H1 (cell line): Measurements from ENCODE around the gene TPPP3. TPM values are rescaled to one million over a fixed set of nuclear protein-coding genes. Genes with fewer than 3 reads are reported as not detected.

Source experiments
- CTCF ChIA-PET: fragments of 300-600 bp; sonication (Branson Sonifier 250); formaldehyde crosslinking; loops from one replicate; lab custom pipeline; 2021; ENCODE audit not compliant: partially characterized antibody; lab: Charles Lee
- POLR2A ChIA-PET: fragments of 300-600 bp; sonication (Branson Sonifier 250); formaldehyde crosslinking; loops from one replicate; lab custom pipeline; 2021; ENCODE audit warnings: inconsistent platforms; ENCODE audit not compliant: partially characterized antibody; lab: Charles Lee
- DNase-seq, 2 experiments: peaks; one replicate each; pipeline versions ENCODE4 v3.0.0 to v3.0.0-alpha.2; 2010 to 2022; ENCODE audit warnings: low spot score in 2 of 2, low read depth in 1 of 2, mixed read lengths in 1 of 2
- FAIRE-seq: peaks from 2 replicates; lab custom pipeline; 2011; peaks lifted over from hg19 to GRCh38; lab: Jason Lieb, UNC
- H2AFZ ChIP-seq: 2 replicates; pipeline ENCODE4 v1.8.1; 2012; ENCODE audit warnings: low read length, inconsistent platforms
- H2AK5ac ChIP-seq: 2 replicates; pipeline ENCODE4 v1.6.1; 2013; ENCODE audit warnings: low read depth, low read length
- H2BK120ac ChIP-seq: replicated peaks from 2 replicates; pipeline ENCODE3; 2013; ENCODE audit warnings: low read depth, low read length, inconsistent platforms
- H2BK12ac ChIP-seq: 2 replicates; pipeline ENCODE4 v1.6.1; 2013; ENCODE audit warnings: low read depth, low read length
- H2BK15ac ChIP-seq: 2 replicates; pipeline ENCODE4 v1.6.1; 2013; ENCODE audit warnings: low read length
- H2BK20ac ChIP-seq: 2 replicates; pipeline ENCODE4 v1.6.1; 2013; ENCODE audit warnings: low read length
- H2BK5ac ChIP-seq: 2 replicates; pipeline ENCODE4 v1.6.1; 2013; ENCODE audit warnings: low read depth, low read length
- H3K14ac ChIP-seq: 2 replicates; pipeline ENCODE4 v1.6.1; 2013; ENCODE audit warnings: inconsistent platforms; ENCODE audit not compliant: insufficient read length
- H3K18ac ChIP-seq: 2 replicates; pipeline ENCODE4 v1.6.1; 2013; ENCODE audit warnings: low read length; ENCODE audit errors: extremely low read depth
- H3K23ac ChIP-seq: 2 replicates; pipeline ENCODE4 v1.6.1; 2013; ENCODE audit warnings: inconsistent platforms; ENCODE audit not compliant: insufficient read length
- H3K23me2 ChIP-seq: 2 replicates; pipeline ENCODE4 v1.6.1; 2013; ENCODE audit warnings: low read depth, low read length
- H3K27ac ChIP-seq: 2 replicates; pipeline ENCODE4 v1.6.1; 2011; ENCODE audit warnings: low read depth, low read length, inconsistent platforms
- H3K27me3 ChIP-seq, 4 experiments: replicated peaks in 1 of 4; 1 replicate in 1 of 4; 2 replicates in 3 of 4; pipeline versions ENCODE4 v1.6.1 to v1.8.1; 2011 to 2013; ENCODE audit warnings: low read length in 3 of 4, mild to moderate bottlenecking in 3 of 4, inconsistent platforms in 2 of 4, mixed read lengths in 2 of 4, moderate library complexity in 1 of 4; ENCODE audit not compliant: control insufficient read depth in 3 of 4, insufficient read depth in 3 of 4; ENCODE audit errors: extremely low read depth in 1 of 4
- H3K36me3 ChIP-seq, 4 experiments: 2 replicates each; pipeline versions ENCODE4 v1.6.1 to v1.8.1; 2011 to 2013; ENCODE audit warnings: mild to moderate bottlenecking in 4 of 4, low read length in 3 of 4, moderate library complexity in 2 of 4, control low read depth in 1 of 4, inconsistent platforms in 1 of 4; ENCODE audit not compliant: insufficient read depth in 4 of 4, control insufficient read depth in 2 of 4
- H3K4ac ChIP-seq: replicated peaks from 2 replicates; pipeline ENCODE3; 2013; ENCODE audit warnings: low read length, low read depth, mixed read lengths, inconsistent platforms; ENCODE audit not compliant: insufficient read length
- H3K4me1 ChIP-seq, 4 experiments: replicated peaks in 1 of 4; 1 replicate in 1 of 4; 2 replicates in 3 of 4; pipeline versions ENCODE4 v1.6.1 to v1.8.1; 2011 to 2013; ENCODE audit warnings: low read length in 3 of 4, inconsistent platforms in 2 of 4, mixed read lengths in 1 of 4; ENCODE audit not compliant: insufficient read depth in 4 of 4, control insufficient read depth in 3 of 4
- H3K4me2 ChIP-seq, 2 experiments: 2 replicates each; pipeline versions ENCODE4 v1.6.1 to v1.8.1; 2011 to 2013; ENCODE audit warnings: low read depth in 2 of 2, low read length in 2 of 2, control low read depth in 1 of 2, inconsistent platforms in 1 of 2, mild to moderate bottlenecking in 1 of 2; ENCODE audit not compliant: insufficient read depth in 1 of 2
- H3K4me3 ChIP-seq, 4 experiments: fragments of 200-600, 300-600 bp in 1 of 4; sonication (generic), shearing (Covaris generic), sonication (Bioruptor Twin) in 1 of 4; 2 replicates each; pipeline versions ENCODE4 v1.5.1 to v1.8.1; 2011 to 2016; ENCODE audit warnings: low read length in 4 of 4, low read depth in 3 of 4, control low read depth in 2 of 4, inconsistent platforms in 2 of 4, mild to moderate bottlenecking in 2 of 4, mixed read lengths in 1 of 4, moderate library complexity in 1 of 4; ENCODE audit not compliant: insufficient read depth in 2 of 4; ENCODE audit errors: extremely low read depth in 1 of 4
- H3K56ac ChIP-seq: replicated peaks from 2 replicates; pipeline ENCODE3; 2013; ENCODE audit warnings: low read depth, mild to moderate bottlenecking, mixed read lengths, low read length, inconsistent platforms; ENCODE audit not compliant: insufficient read length
- H3K79me1 ChIP-seq: 2 replicates; pipeline ENCODE4 v1.6.1; 2013; ENCODE audit warnings: low read depth, low read length, control low read depth
- H3K79me2 ChIP-seq, 2 experiments: 2 replicates each; pipeline versions ENCODE4 v1.6.1 to v1.8.1; 2012 to 2013; ENCODE audit warnings: low read length in 2 of 2, mild to moderate bottlenecking in 2 of 2, inconsistent platforms in 1 of 2; ENCODE audit not compliant: insufficient read depth in 2 of 2, control insufficient read depth in 1 of 2
- H3K9ac ChIP-seq, 4 experiments: replicated peaks in 1 of 4; 1 replicate in 1 of 4; 2 replicates in 3 of 4; pipeline versions ENCODE4 v1.6.1 to v1.8.1; 2011 to 2013; ENCODE audit warnings: low read depth in 3 of 4, low read length in 3 of 4, control low read depth in 2 of 4, mild to moderate bottlenecking in 2 of 4, moderate library complexity in 2 of 4, inconsistent platforms in 1 of 4; ENCODE audit errors: extremely low read depth in 1 of 4
- H3K9me3 ChIP-seq, 2 experiments: 2 replicates each; pipeline versions ENCODE4 v1.6.1 to v1.8.1; 2012 to 2013; ENCODE audit warnings: mild to moderate bottlenecking in 2 of 2, moderate library complexity in 2 of 2, control low read depth in 1 of 2, inconsistent platforms in 1 of 2, low read depth in 1 of 2, low read length in 1 of 2, mixed read lengths in 1 of 2; ENCODE audit not compliant: insufficient read depth in 2 of 2
- H4K20me1 ChIP-seq, 2 experiments: replicated peaks in 1 of 2; 2 replicates each; pipeline versions ENCODE3 to v1.8.1; 2011 to 2013; ENCODE audit warnings: inconsistent platforms in 2 of 2, low read length in 2 of 2, mild to moderate bottlenecking in 1 of 2; ENCODE audit not compliant: insufficient read depth in 2 of 2, control insufficient read depth in 1 of 2
- H4K5ac ChIP-seq: 2 replicates; pipeline ENCODE4 v1.6.1; 2013; ENCODE audit warnings: low read length, low read depth, mixed read lengths, inconsistent platforms; ENCODE audit not compliant: insufficient read length
- H4K8ac ChIP-seq: 2 replicates; pipeline ENCODE4 v1.8.0; 2013; ENCODE audit warnings: mild to moderate bottlenecking, moderate library complexity, low read length, inconsistent platforms; ENCODE audit not compliant: insufficient read depth; ENCODE audit errors: extremely low read depth
- H4K91ac ChIP-seq: replicated peaks from 2 replicates; pipeline ENCODE3; 2013; ENCODE audit warnings: low read length, mixed read lengths, inconsistent platforms; ENCODE audit not compliant: insufficient read length
- CBX5 ChIP-seq: fragments of 300-800, 300-1000 bp; sonication (generic); IDR thresholded peaks from 2 replicates; pipeline ENCODE4 v1.7.1; 2016; ENCODE audit warnings: antibody characterized with exemption, low read length, low read depth
- CEBPB ChIP-seq: IDR thresholded peaks from 2 replicates; pipeline ENCODE4 v1.6.1; 2012; ENCODE audit warnings: low read depth, low read length
- E2F6 ChIP-seq: IDR thresholded peaks from 2 replicates; pipeline ENCODE4 v1.6.1; 2012; ENCODE audit warnings: inconsistent platforms
- KDM4A ChIP-seq: IDR thresholded peaks from one replicate; pipeline ENCODE4 v1.7.1; 2012; ENCODE audit warnings: low read depth, mild to moderate bottlenecking, moderate library complexity, low read length, inconsistent platforms; ENCODE audit not compliant: severe bottlenecking
- MAFK ChIP-seq: IDR thresholded peaks from 2 replicates; pipeline ENCODE4 v1.6.1; 2012; ENCODE audit warnings: low read depth, mild to moderate bottlenecking, improper control_type of control experiment, low read length
- POLR2A ChIP-seq, 2 experiments: IDR thresholded peaks; 1 replicate in 1 of 2; 2 replicates in 1 of 2; pipeline ENCODE4 v1.6.1; 2011; ENCODE audit warnings: low read depth in 2 of 2, low read length in 2 of 2, mild to moderate bottlenecking in 2 of 2; ENCODE audit errors: control extremely low read depth in 1 of 2
- TAF1 ChIP-seq: IDR thresholded peaks from 2 replicates; pipeline ENCODE4 v1.6.1; 2011; ENCODE audit warnings: mild to moderate bottlenecking, low read depth, low read length
- TAF7 ChIP-seq: optimal IDR thresholded peaks from 2 replicates; pipeline ENCODE3; 2011; ENCODE audit warnings: low read depth, mild to moderate bottlenecking, inconsistent platforms, low read length, moderate library complexity, borderline replicate concordance
- USF2 ChIP-seq: IDR thresholded peaks from 2 replicates; pipeline ENCODE4 v1.6.1; 2011; ENCODE audit warnings: low read length, improper control_type of control experiment
- WGBS, 2 experiments: shearing (Covaris generic) in 1 of 2; methylation state at CpG; one replicate each; pipeline versions ENCODE4 v1.1.6 to v1.1.7; 2013 to 2015; ENCODE audit warnings: low lambda C conversion rate in 2 of 2, mixed read lengths in 2 of 2, inconsistent platforms in 1 of 2, low coverage in 1 of 2, missing lambda C conversion rate in 1 of 2; ENCODE audit not compliant: insufficient replicate concordance in 2 of 2, insufficient coverage in 1 of 2, insufficient read length in 1 of 2; ENCODE audit errors: extremely low coverage in 1 of 2, missing lambda C conversion rate in 1 of 2; 5-methylcytosine and 5-hydroxymethylcytosine counted together
- polyA plus RNA-seq, 7 experiments: library from polyadenylated mRNA; depleted of rRNA in 3 of 7; stranded (reverse) in 5 of 7; unstranded in 2 of 7; fragments of >200 nt in 5 of 7; fragments of 200-250 nt in 2 of 7; gene quantifications; 1 replicate in 5 of 7; 2 replicates in 1 of 7; 4 replicates in 1 of 7; pipeline versions ENCODE4 v1.2.1 to v1.2.3, GENCODE V29; 2011 to 2013; ENCODE audit warnings: missing spikeins in 2 of 7, mixed read lengths in 2 of 7
- total RNA-seq: library from RNA; stranded (reverse); fragmentation: NEBNext Ultra II Directional; extraction: Animal tissue kit (Norgen Biotek cat#: 25700); gene quantifications from 2 replicates; pipeline ENCODE4 v1.2.1, GENCODE V29; 2021

TPPP3 gene
- total and polyA plus RNA-seq, 2 of the 8 experiments (the other 6 are each of a cell fraction or from before 2014, with no cell fraction given): 0.77 to 1.0 TPM

GRCh38 chr16:67400901-67401300 lies 7.6 kb upstream of the TPPP3 start:
- no peak overlapping the region for H2AK5ac ChIP-seq
- H3K79me2 ChIP-seq: no peaks in the 10 kb centered on the region
- no peaks in the 10 kb centered on the region for H3K36me3 ChIP-seq
- no peak overlapping the region for H3K4ac ChIP-seq
- no peak overlapping the region for H3K4me3 ChIP-seq
- H3K27me3 ChIP-seq: peaks cover 0 to 11% (median 7%) of the 10 kb centered on the region in 4 experiments; a peak in 4 of 7 replicates
- no peak overlapping the region; the same call in 1 of the 2 replicates for H4K8ac ChIP-seq
- peaks cover 0 to 33% (median 18%) of the 10 kb centered on the region in 4 experiments; a peak in 6 of 7 replicates for H3K4me1 ChIP-seq
- TF ChIP-seq CEBPB (no peak), E2F6 (no peak), USF2 (no peak), KDM4A (no peak), TAF1 (no peak), MAFK (no peak), TAF7 (no peak), POLR2A (IDR thresholded peaks at IDR 0.05; ENCODE audit: control extremely low read depth in 1 of 2, low read depth in 2 of 2, low read length in 2 of 2) (no peak), CBX5 (no peak)
- H2AFZ ChIP-seq: no peak overlapping the region
- no peaks in the 10 kb centered on the region for H4K20me1 ChIP-seq
- H2BK20ac ChIP-seq: no peak overlapping the region
- H2BK120ac ChIP-seq: no peak overlapping the region
- no peak overlapping the region for H2BK15ac ChIP-seq
- H3K23me2 ChIP-seq: peaks cover 2% of the 10 kb centered on the region; the same call in 1 of the 2 replicates
- POLR2A ChIA-PET: interaction anchor here (1.2 kb wide), 1 partner anchor 14 kb away, joined by 4 read pairs; no protein-coding TSS in a partner anchor
- no peaks in the 10 kb centered on the region for H3K9me3 ChIP-seq
- 88% methylated on average over 14 of the region's 14 CpGs; no CpG with 5 or more reads in 1 of the 2 experiments for WGBS, 2 experiments
- CTCF ChIA-PET: interaction anchor here (0.8 to 32.4 kb wide), 16 partner anchors 12 to 140 kb away, joined by 3 to 476 read pairs (median 6); partner anchors contain the start of genes HSD11B2, KCTD19, LRRC36 and ZDHHC1
- H3K27ac ChIP-seq: no peak overlapping the region
- H3K56ac ChIP-seq: no peak overlapping the region
- DNase-seq: no peak
- H3K9ac ChIP-seq: no peak overlapping the region
- no peak overlapping the region for H2BK5ac ChIP-seq
- no peak overlapping the region for H3K14ac ChIP-seq
- H4K91ac ChIP-seq: no peak overlapping the region
- H3K4me2 ChIP-seq: no peak overlapping the region
- no peak overlapping the region for H2BK12ac ChIP-seq
- no peak overlapping the region for H3K23ac ChIP-seq
- no peak overlapping the region for H4K5ac ChIP-seq
- FAIRE-seq: no peak
- no peak overlapping the region for H3K18ac ChIP-seq
- H3K79me1 ChIP-seq: no peaks in the 10 kb centered on the region
